Epidermal melanocyte (primary cell): ENCODE measurements around the gene DHX35.

ENCODE experiments used
- DNase-seq: peaks from one replicate; pipeline ENCODE4 v3.0.0; 2011; ENCODE audit warnings: low spot score; ENCODE audit not compliant: insufficient read length

Gene DHX35

GRCh38 chr20:38962044-38962927 is at the start of gene DHX35:
Gene DHX35 (plus strand): TSS chr20:38962344. CDS start chr20:38962368, 24 bp downstream.
- DNase-seq, result peak; percentile 97

GRCh38 chr20:38915355-38915754 is 46.8 kb upstream of the DHX35 start:
- no peak for DNase-seq

- DNase-seq, result no peak
These were observed 44.5 kb upstream of the DHX35 start for GRCh38 chr20:38917657-38918056.

GRCh38 chr20:38918172-38918571 is 44.0 kb upstream of the DHX35 start:
- no peak for DNase-seq

- DNase-seq, result no peak
These were observed 42.5 kb upstream of the DHX35 start for GRCh38 chr20:38919683-38920082.

- DNase-seq, result no peak
These were observed 41.7 kb upstream of the DHX35 start for GRCh38 chr20:38920411-38920810.

- DNase-seq, result no peak
These were observed 41.3 kb upstream of the DHX35 start for GRCh38 chr20:38920851-38921250.

GRCh38 chr20:38924718-38925117 is 37.4 kb upstream of the DHX35 start:
- DNase-seq, result no peak

- peak; percentile 99 for DNase-seq
These were observed 35.8 kb upstream of the DHX35 start, which contains the start of gene FAM83D for GRCh38 chr20:38926142-38926933. Gene FAM83D (plus strand): TSS chr20:38926417. CDS start chr20:38926443, 26 bp downstream.

- DNase-seq, result no peak
These were observed 35.1 kb upstream of the DHX35 start for GRCh38 chr20:38926934-38927616.

GRCh38 chr20:38927902-38928578 is 34.1 kb upstream of the DHX35 start:
- no peak for DNase-seq

GRCh38 chr20:38930242-38930569 is 31.9 kb upstream of the DHX35 start:
- DNase-seq, result no peak

- DNase-seq, result no peak
These were observed 30.2 kb upstream of the DHX35 start for GRCh38 chr20:38931984-38932383.

- DNase-seq, result no peak
These were observed 29.6 kb upstream of the DHX35 start for GRCh38 chr20:38932457-38933120.

- no peak for DNase-seq
These were observed 27.6 kb upstream of the DHX35 start for GRCh38 chr20:38934530-38934929.

GRCh38 chr20:38935285-38935684 is 26.9 kb upstream of the DHX35 start:
- DNase-seq, result no peak

- DNase-seq, result no peak
These were observed 26.2 kb upstream of the DHX35 start for GRCh38 chr20:38935967-38936407.

GRCh38 chr20:38937000-38937399 is 25.1 kb upstream of the DHX35 start:
- DNase-seq, result no peak

- no peak for DNase-seq
These were observed 24.1 kb upstream of the DHX35 start for GRCh38 chr20:38937978-38938473.

- no peak for DNase-seq
These were observed 22.5 kb upstream of the DHX35 start for GRCh38 chr20:38939686-38940085.
